ENCODE measurements around the gene MCCC2.
"Not testable (repeated sequence)": the region's sequence is repeated elsewhere in the genome, so short reads cannot be mapped to it uniquely, and the experiment has no call there.

DNA sequence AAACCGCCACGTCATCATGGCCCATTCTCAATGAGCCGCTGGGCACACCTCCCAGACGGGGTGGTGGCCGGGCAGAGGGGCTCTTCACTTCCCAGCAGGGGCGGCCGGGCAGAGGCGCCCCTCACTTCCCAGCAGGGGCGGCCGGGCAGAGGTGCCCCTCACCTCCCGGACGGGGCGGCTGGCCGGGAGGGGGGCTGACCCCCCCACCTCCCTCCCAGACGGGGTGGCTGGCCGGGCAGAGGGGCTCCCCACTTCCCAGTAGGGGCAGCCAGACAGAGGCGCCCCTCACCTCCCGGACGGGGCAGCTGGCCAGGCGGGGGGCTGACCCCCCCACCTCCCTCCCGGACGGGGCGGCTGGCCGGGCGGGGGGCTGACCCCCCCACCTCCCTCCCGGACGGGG is 35.6 kb upstream of the MCCC2 start:
- not testable (repeated sequence) for TF ChIP-seq CTCF, POLR2A (IDR thresholded peaks at IDR 0.05)

All from thyroid gland (tissue), 4 donors.